Trophoblast cell (in vitro differentiated cells and primary cell): ENCODE data around the gene KREMEN2.
"Not testable (repeated sequence)": the region's sequence is repeated elsewhere in the genome, so short reads cannot be mapped to it uniquely, and the experiment has no call there.

Source experiments
- DNase-seq, 2 donors: peaks; one replicate each; pipeline ENCODE4 v3.0.0-alpha.2; 2016
- H2AFZ ChIP-seq: 2 replicates; pipeline ENCODE4 v1.6.1; 2013; ENCODE audit warnings: low read length, moderate library complexity, mild to moderate bottlenecking; ENCODE audit not compliant: insufficient read depth, poor library complexity
- H2AK5ac ChIP-seq: 2 replicates; pipeline ENCODE4 v1.6.1; 2013; ENCODE audit warnings: mild to moderate bottlenecking, low read length
- H2BK120ac ChIP-seq: 2 replicates; pipeline ENCODE4 v1.6.1; 2013; ENCODE audit warnings: low read length, mild to moderate bottlenecking, moderate library complexity; ENCODE audit not compliant: insufficient read depth, poor library complexity
- H2BK12ac ChIP-seq: 2 replicates; pipeline ENCODE4 v1.6.1; 2013; ENCODE audit warnings: mild to moderate bottlenecking, low read length, moderate library complexity
- H2BK5ac ChIP-seq: 2 replicates; pipeline ENCODE4 v1.6.1; 2013; ENCODE audit warnings: low read length, low read depth, moderate library complexity, mild to moderate bottlenecking; ENCODE audit not compliant: poor library complexity
- H3K14ac ChIP-seq: 2 replicates; pipeline ENCODE4 v1.6.1; 2013; ENCODE audit warnings: mild to moderate bottlenecking, low read length
- H3K18ac ChIP-seq: 2 replicates; pipeline ENCODE4 v1.6.1; 2013; ENCODE audit warnings: mild to moderate bottlenecking, low read length
- H3K23ac ChIP-seq: 2 replicates; pipeline ENCODE4 v1.6.1; 2013; ENCODE audit warnings: low read length
- H3K27ac ChIP-seq: 2 replicates; pipeline ENCODE4 v1.5.1; 2013; ENCODE audit warnings: low read depth, mild to moderate bottlenecking, inconsistent platforms, low read length, moderate library complexity
- H3K27me3 ChIP-seq: 2 replicates; pipeline ENCODE4 v1.6.1; 2013; ENCODE audit warnings: inconsistent platforms, mild to moderate bottlenecking, low read length, moderate library complexity; ENCODE audit not compliant: insufficient read depth
- H3K36me3 ChIP-seq, 2 experiments: 1 replicate in 1 of 2; 2 replicates in 1 of 2; pipeline ENCODE4 v1.6.1; 2013; ENCODE audit warnings: low read length in 2 of 2, mild to moderate bottlenecking in 2 of 2, moderate library complexity in 1 of 2; ENCODE audit not compliant: insufficient read depth in 2 of 2, control insufficient read depth in 1 of 2
- H3K4ac ChIP-seq: 2 replicates; pipeline ENCODE4 v1.6.1; 2013; ENCODE audit warnings: low read depth, mild to moderate bottlenecking, low read length, moderate library complexity
- H3K4me1 ChIP-seq, 2 experiments: 1 replicate in 1 of 2; 2 replicates in 1 of 2; pipeline ENCODE4 v1.6.1; 2013; ENCODE audit warnings: low read length in 2 of 2, mild to moderate bottlenecking in 2 of 2, moderate library complexity in 1 of 2; ENCODE audit not compliant: insufficient read depth in 2 of 2, control insufficient read depth in 1 of 2
- H3K4me2 ChIP-seq: 2 replicates; pipeline ENCODE4 v1.6.1; 2013; ENCODE audit warnings: inconsistent platforms, mild to moderate bottlenecking, low read length, moderate library complexity
- H3K4me3 ChIP-seq: 2 replicates; pipeline ENCODE4 v1.5.1; 2013; ENCODE audit warnings: mild to moderate bottlenecking, low read depth, low read length, inconsistent platforms
- H3K79me1 ChIP-seq: one replicate; pipeline ENCODE4 v1.6.1; 2013; ENCODE audit warnings: low read length
- H3K79me2 ChIP-seq: 2 replicates; pipeline ENCODE4 v1.6.1; 2013; ENCODE audit warnings: low read length, mild to moderate bottlenecking; ENCODE audit not compliant: control insufficient read depth, insufficient read depth, poor library complexity
- H3K9ac ChIP-seq: 2 replicates; pipeline ENCODE4 v1.6.1; 2013; ENCODE audit warnings: mild to moderate bottlenecking, low read length
- H3K9me3 ChIP-seq: 2 replicates; pipeline ENCODE4 v1.6.1; 2013; ENCODE audit warnings: low read depth, mild to moderate bottlenecking, control low read depth, inconsistent platforms, low read length; ENCODE audit not compliant: insufficient read depth
- H4K12ac ChIP-seq: 2 replicates; pipeline ENCODE4 v1.6.1; 2013; ENCODE audit warnings: low read depth, mild to moderate bottlenecking, low read length, moderate library complexity
- H4K8ac ChIP-seq: 2 replicates; pipeline ENCODE4 v1.6.1; 2013; ENCODE audit warnings: low read depth, mild to moderate bottlenecking, low read length, moderate library complexity
- H4K91ac ChIP-seq: one replicate; pipeline ENCODE4 v1.6.1; 2013; ENCODE audit warnings: low read depth, mild to moderate bottlenecking, low read length, moderate library complexity
- WGBS: extraction: QIAGEN DNeasy Blood & Tissue Kit; methylation state at CpG from one replicate; pipeline ENCODE4 v1.1.7; 2013; ENCODE audit warnings: missing lambda C conversion rate; ENCODE audit not compliant: insufficient read length, insufficient coverage; ENCODE audit errors: extremely low coverage; 5-methylcytosine and 5-hydroxymethylcytosine counted together

KREMEN2 gene

DNA sequence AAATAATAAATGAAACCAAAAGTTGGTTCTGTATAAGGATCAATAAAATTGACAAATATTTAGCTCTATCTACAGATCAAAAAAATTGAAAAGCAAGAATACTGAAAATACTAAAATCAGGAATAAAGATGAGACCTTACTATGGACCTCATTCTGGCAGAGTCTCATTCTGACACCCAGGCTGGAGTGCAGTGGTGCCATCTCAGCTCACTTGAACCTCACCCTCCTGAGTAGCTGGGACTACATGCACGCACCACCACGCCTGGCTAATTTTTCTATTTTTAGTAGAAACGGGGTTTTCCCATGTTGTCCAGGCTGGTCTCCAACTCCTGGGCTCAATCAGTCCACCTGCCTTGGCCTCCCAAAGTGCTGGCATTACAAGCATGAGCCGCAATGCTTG is 22.0 kb upstream of the KREMEN2 start:
- Histone ChIP-seq H3K14ac (no peak overlapping the region), H4K91ac (no peak overlapping the region)
- WGBS: no CpG with 5 or more reads among the region's 4 CpGs

DNA sequence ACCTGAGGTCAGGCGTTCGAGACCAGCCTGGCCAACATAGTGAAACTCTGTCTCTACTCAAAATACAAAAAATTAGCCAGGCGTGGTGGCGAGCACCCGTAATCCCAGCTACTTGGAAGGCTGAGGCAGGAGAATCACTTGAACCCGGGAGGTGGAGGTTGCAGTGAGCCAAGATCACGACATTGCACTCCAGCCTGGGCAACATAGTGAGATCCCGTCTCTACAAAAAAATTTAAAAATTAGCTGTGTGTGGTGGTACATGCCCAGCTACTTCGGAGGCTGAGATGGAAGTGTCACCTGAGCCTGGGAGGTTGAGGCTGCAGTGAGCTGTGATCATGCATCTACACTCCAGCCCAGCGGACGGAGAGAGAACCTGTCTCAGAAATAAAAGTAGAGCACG is 20.4 kb upstream of the KREMEN2 start:
- not testable (repeated sequence) for H3K9me3 ChIP-seq, H3K23ac ChIP-seq, H4K8ac ChIP-seq, H2BK12ac ChIP-seq, H3K4me2 ChIP-seq, H2BK120ac ChIP-seq, H3K27ac ChIP-seq, H3K4me1 ChIP-seq, H3K27me3 ChIP-seq, H3K14ac ChIP-seq, H3K4ac ChIP-seq, H2AK5ac ChIP-seq, DNase-seq, H2AFZ ChIP-seq, H3K79me1 ChIP-seq, H3K9ac ChIP-seq, H2BK5ac ChIP-seq, H3K4me3 ChIP-seq, H4K12ac ChIP-seq, H3K18ac ChIP-seq, H4K91ac ChIP-seq, H3K79me2 ChIP-seq
- no CpG with 5 or more reads among the region's 12 CpGs for WGBS
- H3K36me3 ChIP-seq: peaks cover 16 to 20% of the 10 kb centered on the region in 2 experiments

More for the DNA sequence above, 22.0 kb upstream of the KREMEN2 start:
- Histone ChIP-seq H3K4me3 (no peak overlapping the region), H3K79me1 (no peaks in the 10 kb centered on the region), H3K4me1 (no peaks in the 10 kb centered on the region), H3K27me3 (no peaks in the 10 kb centered on the region), H2BK5ac (no peak overlapping the region), H3K27ac (no peak overlapping the region), H3K79me2 (no peaks in the 10 kb centered on the region), H3K9me3 (no peaks in the 10 kb centered on the region), H2AK5ac (no peak overlapping the region), H2AFZ (no peak overlapping the region), H2BK120ac (no peak overlapping the region), H4K12ac (no peak overlapping the region), H3K4ac (no peak overlapping the region), H2BK12ac (no peak overlapping the region), H3K4me2 (no peak overlapping the region), H3K9ac (no peak overlapping the region), H4K8ac (no peak overlapping the region), H3K36me3 (peaks cover 25 to 31% of the 10 kb centered on the region in 2 experiments), H3K23ac (no peak overlapping the region), H3K18ac (no peak overlapping the region)
- DNase-seq: no peak

DNA sequence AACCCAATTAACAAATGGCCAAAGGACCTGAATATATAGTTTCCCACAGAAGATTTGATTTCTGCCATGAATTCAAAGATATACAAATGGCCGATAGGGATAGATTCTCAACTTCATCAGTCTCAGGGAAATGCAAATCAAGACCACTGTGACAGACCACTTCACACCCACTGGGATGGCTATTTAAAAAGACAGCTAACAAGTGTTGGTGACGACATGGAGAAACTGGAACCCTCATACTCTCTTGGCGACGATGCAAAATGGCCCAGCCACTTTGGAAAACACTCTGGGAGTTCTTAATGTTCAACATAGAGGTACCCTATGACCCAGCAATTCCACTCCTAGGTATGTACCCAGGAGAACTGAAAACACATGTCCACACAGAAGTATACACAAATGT is 17.4 kb upstream of the KREMEN2 start:
- H3K79me1 ChIP-seq: no peaks in the 10 kb centered on the region
- no peak for DNase-seq
- no CpG with 5 or more reads among the region's 4 CpGs for WGBS

DNA sequence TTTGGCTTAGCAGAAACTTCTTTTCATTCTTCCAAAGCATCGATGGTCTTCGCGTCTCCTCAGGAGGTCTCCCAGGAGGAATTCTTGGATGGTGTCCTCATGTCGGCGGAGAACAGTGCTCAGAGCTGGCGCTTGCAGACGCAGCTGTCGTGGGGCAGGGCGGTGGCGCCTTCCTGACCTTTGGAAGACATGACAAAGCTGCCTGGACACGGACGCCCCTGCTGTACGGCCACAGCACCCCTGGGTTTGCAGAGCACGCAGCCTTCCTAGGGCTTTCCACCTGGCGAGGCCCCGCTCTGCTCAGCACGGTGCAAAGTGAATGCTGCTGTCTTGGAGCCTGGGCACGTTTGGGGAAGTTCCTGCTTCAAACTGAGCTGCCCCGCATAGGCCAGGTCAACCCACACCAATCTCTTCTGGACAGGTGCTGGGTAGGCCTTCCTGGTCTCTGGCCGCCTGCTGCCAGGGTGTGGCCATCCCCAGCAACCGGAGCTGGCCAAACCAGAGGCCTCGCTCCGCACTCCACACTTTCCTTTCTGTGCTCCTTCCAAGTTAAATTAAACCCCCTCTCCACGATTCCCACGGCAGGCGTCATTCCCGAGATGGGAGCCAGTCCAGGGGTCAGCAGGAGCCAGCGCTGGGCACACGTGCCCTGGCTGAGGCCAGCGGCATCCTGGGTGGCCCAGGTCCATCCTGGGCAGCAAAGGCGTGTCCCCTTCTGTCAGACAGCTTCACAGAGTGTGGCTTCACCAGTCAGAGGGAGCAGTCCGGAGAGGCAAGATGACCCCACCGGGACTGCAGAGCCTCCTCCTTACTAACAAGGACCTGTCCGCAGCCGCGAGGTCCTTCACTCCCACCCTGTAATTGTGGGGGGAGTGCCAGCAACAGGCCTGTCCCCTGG is 15.0 kb upstream of the KREMEN2 start:
- peaks cover 10 to 14% of the 10 kb centered on the region in 2 experiments for H3K36me3 ChIP-seq
- no CpG with 5 or more reads among the region's 36 CpGs for WGBS
- H3K14ac ChIP-seq: no peak overlapping the region
- no peak for DNase-seq
- no peak overlapping the region for H4K8ac ChIP-seq
- no peak overlapping the region for H3K9ac ChIP-seq
- no peak overlapping the region for H2AFZ ChIP-seq
- H4K12ac ChIP-seq: no peak overlapping the region
- no peak overlapping the region for H3K4ac ChIP-seq
- no peak overlapping the region for H2BK5ac ChIP-seq
- H3K27me3 ChIP-seq: no peaks in the 10 kb centered on the region
- no peak overlapping the region for H3K27ac ChIP-seq
- no peak overlapping the region for H3K23ac ChIP-seq
- H3K9me3 ChIP-seq: no peaks in the 10 kb centered on the region
- no peak overlapping the region for H3K4me3 ChIP-seq
- no peaks in the 10 kb centered on the region for H3K4me1 ChIP-seq
- no peak overlapping the region for H4K91ac ChIP-seq
- H2BK12ac ChIP-seq: no peak overlapping the region
- no peak overlapping the region for H2AK5ac ChIP-seq
- H3K79me2 ChIP-seq: no peaks in the 10 kb centered on the region
- H2BK120ac ChIP-seq: no peak overlapping the region
- no peak overlapping the region for H3K4me2 ChIP-seq
- no peak overlapping the region for H3K18ac ChIP-seq
- H3K79me1 ChIP-seq: no peaks in the 10 kb centered on the region

More for the DNA sequence above, 17.4 kb upstream of the KREMEN2 start:
- Histone ChIP-seq H3K27ac (no peak overlapping the region), H4K8ac (no peak overlapping the region), H3K14ac (no peak overlapping the region), H2AFZ (no peak overlapping the region), H3K4ac (no peak overlapping the region), H2BK5ac (no peak overlapping the region), H3K36me3 (peaks cover 18 to 20% of the 10 kb centered on the region in 2 experiments), H3K9me3 (no peaks in the 10 kb centered on the region), H4K91ac (no peak overlapping the region), H3K4me3 (no peak overlapping the region), H3K4me1 (no peaks in the 10 kb centered on the region), H2BK120ac (no peak overlapping the region), H3K79me2 (no peaks in the 10 kb centered on the region), H3K18ac (no peak overlapping the region), H3K4me2 (no peak overlapping the region), H2BK12ac (no peak overlapping the region), H3K23ac (no peak overlapping the region), H2AK5ac (no peak overlapping the region), H3K27me3 (no peaks in the 10 kb centered on the region), H4K12ac (no peak overlapping the region), H3K9ac (no peak overlapping the region)
